DOHH2 (cell line): ENCODE measurements around the gene SOX10.

ENCODE experiments used
- H3F3A ChIP-seq: fragments of 200-600 bp; sonication (generic), shearing (Covaris generic); 2 replicates; pipeline ENCODE4 v1.6.0; 2016; ENCODE audit warnings: antibody characterized with exemption, mild to moderate bottlenecking; ENCODE audit not compliant: control insufficient read depth, insufficient read depth
- H3K27ac ChIP-seq: fragments of 200-600 bp; sonication (generic); 2 replicates; pipeline ENCODE4 v1.5.1; 2014; ENCODE audit warnings: low read depth, mild to moderate bottlenecking, low read length, moderate library complexity
- H3K27me3 ChIP-seq: fragments of 200-600 bp; sonication (generic); 2 replicates; pipeline ENCODE4 v1.6.1; 2014; ENCODE audit warnings: mild to moderate bottlenecking, low read length, mixed read lengths; ENCODE audit not compliant: control insufficient read depth
- H3K36me3 ChIP-seq: fragments of 200-600 bp; sonication (generic); 2 replicates; pipeline ENCODE4 v1.6.1; 2014; ENCODE audit warnings: mild to moderate bottlenecking, low read length, moderate library complexity, mixed read lengths; ENCODE audit not compliant: control insufficient read depth
- H3K4me1 ChIP-seq: fragments of 200-600 bp; sonication (generic); 2 replicates; pipeline ENCODE4 v1.6.1; 2014; ENCODE audit warnings: mild to moderate bottlenecking, low read length, mixed read lengths; ENCODE audit not compliant: control insufficient read depth
- H3K4me2 ChIP-seq: fragments of 200-600 bp; sonication (generic); 2 replicates; pipeline ENCODE4 v1.6.0; 2014; ENCODE audit warnings: mild to moderate bottlenecking, low read length, moderate library complexity
- H3K4me3 ChIP-seq: fragments of 200-600 bp; sonication (generic); 2 replicates; pipeline ENCODE4 v1.5.1; 2014; ENCODE audit warnings: mild to moderate bottlenecking, low read length, mixed read lengths
- H3K79me2 ChIP-seq: fragments of 200-600 bp; sonication (generic); 2 replicates; pipeline ENCODE4 v1.6.1; 2014; ENCODE audit warnings: mild to moderate bottlenecking, low read length, mixed read lengths; ENCODE audit not compliant: control insufficient read depth
- H3K9me2 ChIP-seq: fragments of 200-600 bp; sonication (generic); replicated peaks from 2 replicates; pipeline ENCODE4 v1.6.1; 2014; ENCODE audit warnings: mild to moderate bottlenecking, low read length, mixed read lengths; ENCODE audit not compliant: control insufficient read depth
- H3K9me3 ChIP-seq: fragments of 200-600 bp; sonication (generic); 2 replicates; pipeline ENCODE4 v1.6.1; 2014; ENCODE audit warnings: antibody characterized with exemption, low read length, mixed read lengths; ENCODE audit not compliant: control insufficient read depth, insufficient read depth
- H4K20me1 ChIP-seq: fragments of 200-600 bp; sonication (generic); 2 replicates; pipeline ENCODE4 v1.6.0; 2014; ENCODE audit warnings: low read depth, mild to moderate bottlenecking, antibody characterized with exemption, low read length, moderate library complexity; ENCODE audit not compliant: control insufficient read depth, insufficient read depth
- CTCF ChIP-seq: fragments of 200-600 bp; sonication (generic); IDR thresholded peaks from one replicate; pipeline ENCODE4 v1.5.1; 2014; ENCODE audit warnings: antibody characterized with exemption, mild to moderate bottlenecking, low read depth, low read length; ENCODE audit not compliant: poor library complexity, severe bottlenecking
- EZH2phosphoT487 ChIP-seq: fragments of 200-600 bp; sonication (generic); IDR thresholded peaks from 2 replicates; pipeline ENCODE4 v1.6.1; 2017; ENCODE audit warnings: borderline replicate concordance, mild to moderate bottlenecking, antibody characterized with exemption, low read length, moderate library complexity, mixed read lengths

SOX10 gene

GRCh38 chr22:37986371-37986770 is 2.0 kb upstream of the SOX10 start:
- Histone ChIP-seq H3F3A (no peaks in the 10 kb centered on the region), H3K4me3 (no peak overlapping the region), H3K9me2 (no peaks in the 10 kb centered on the region), H3K79me2 (no peaks in the 10 kb centered on the region), H3K27ac (no peak overlapping the region), H4K20me1 (no peaks in the 10 kb centered on the region), H3K9me3 (no peaks in the 10 kb centered on the region), H3K4me1 (no peaks in the 10 kb centered on the region), H3K27me3 (no peaks in the 10 kb centered on the region), H3K36me3 (no peaks in the 10 kb centered on the region), H3K4me2 (no peak overlapping the region)
- TF ChIP-seq EZH2phosphoT487 (no peak), CTCF (no peak)

GRCh38 chr22:37985751-37986281 is 1.5 kb upstream of the SOX10 start:
- H3K9me3 ChIP-seq = no peaks in the 10 kb centered on the region
- H3K4me1 ChIP-seq = no peaks in the 10 kb centered on the region
- no peaks in the 10 kb centered on the region for H4K20me1 ChIP-seq
- H3K4me2 ChIP-seq = no peak overlapping the region
- no peaks in the 10 kb centered on the region for H3K9me2 ChIP-seq
- H3K4me3 ChIP-seq = no peak overlapping the region
- no peaks in the 10 kb centered on the region for H3K27me3 ChIP-seq
- TF ChIP-seq CTCF (no peak), EZH2phosphoT487 (no peak)
- no peaks in the 10 kb centered on the region for H3K36me3 ChIP-seq
- H3K27ac ChIP-seq = no peak overlapping the region
- H3F3A ChIP-seq = no peaks in the 10 kb centered on the region
- H3K79me2 ChIP-seq = no peaks in the 10 kb centered on the region

GRCh38 chr22:37985050-37985585 is 763 bp upstream of the SOX10 start:
- Histone ChIP-seq H3K36me3 (no peaks in the 10 kb centered on the region), H3K27me3 (no peaks in the 10 kb centered on the region), H3K4me1 (no peaks in the 10 kb centered on the region), H3K27ac (no peak overlapping the region), H4K20me1 (no peaks in the 10 kb centered on the region), H3K9me3 (no peaks in the 10 kb centered on the region), H3K4me2 (no peak overlapping the region), H3F3A (no peaks in the 10 kb centered on the region), H3K4me3 (no peak overlapping the region), H3K9me2 (no peaks in the 10 kb centered on the region), H3K79me2 (no peaks in the 10 kb centered on the region)
- no peak for TF ChIP-seq CTCF
- no peak for TF ChIP-seq EZH2phosphoT487
